Right lobe of liver (tissue), 4 donors: ENCODE data around the gene RGSL1.

Source experiments
- POLR2A ChIP-seq: fragments of 450-650 bp; IDR thresholded peaks from one replicate; pipeline ENCODE4 v1.6.1; 2017; ENCODE audit warnings: antibody characterized with exemption, mild to moderate bottlenecking
- TF ChIP-seq, protein P1 (sequence below), 4 donors: fragments of 200-600 bp in 3 of 4; fragments of 450-650 bp in 1 of 4; IDR thresholded peaks; one replicate each; pipeline versions ENCODE4 v1.5.1 to v1.8.0; 2016 to 2022; ENCODE audit warnings: antibody characterized with exemption in 4 of 4, mild to moderate bottlenecking in 2 of 4
- donor health status: DM: no; HTN: no; CAD: no.
- donor health status: DM: no; HTN: no; CAD: no.
- donor health status: DM: no; HTN: yes; CAD: no.

DNA sequence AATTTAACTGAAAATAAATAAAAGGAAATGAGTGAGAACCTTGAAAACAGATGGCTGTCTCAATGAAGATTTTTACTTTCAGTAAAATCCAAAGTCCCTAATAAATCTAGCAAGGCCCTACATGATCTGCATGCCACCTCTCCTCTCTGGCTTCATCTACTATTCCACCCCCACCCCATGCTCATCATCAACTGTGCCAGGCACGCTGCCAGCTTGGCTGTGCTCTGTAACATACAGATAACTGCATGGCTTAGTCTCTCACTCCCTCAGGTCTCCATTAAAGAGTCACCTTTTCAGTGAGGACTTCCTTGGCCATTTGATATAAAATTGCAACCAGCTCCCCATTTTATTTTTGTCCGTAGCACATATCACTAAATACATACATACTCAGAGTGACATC, 26.7 kb downstream of the RGSL1 start:
- TF ChIP-seq, protein P1, sequence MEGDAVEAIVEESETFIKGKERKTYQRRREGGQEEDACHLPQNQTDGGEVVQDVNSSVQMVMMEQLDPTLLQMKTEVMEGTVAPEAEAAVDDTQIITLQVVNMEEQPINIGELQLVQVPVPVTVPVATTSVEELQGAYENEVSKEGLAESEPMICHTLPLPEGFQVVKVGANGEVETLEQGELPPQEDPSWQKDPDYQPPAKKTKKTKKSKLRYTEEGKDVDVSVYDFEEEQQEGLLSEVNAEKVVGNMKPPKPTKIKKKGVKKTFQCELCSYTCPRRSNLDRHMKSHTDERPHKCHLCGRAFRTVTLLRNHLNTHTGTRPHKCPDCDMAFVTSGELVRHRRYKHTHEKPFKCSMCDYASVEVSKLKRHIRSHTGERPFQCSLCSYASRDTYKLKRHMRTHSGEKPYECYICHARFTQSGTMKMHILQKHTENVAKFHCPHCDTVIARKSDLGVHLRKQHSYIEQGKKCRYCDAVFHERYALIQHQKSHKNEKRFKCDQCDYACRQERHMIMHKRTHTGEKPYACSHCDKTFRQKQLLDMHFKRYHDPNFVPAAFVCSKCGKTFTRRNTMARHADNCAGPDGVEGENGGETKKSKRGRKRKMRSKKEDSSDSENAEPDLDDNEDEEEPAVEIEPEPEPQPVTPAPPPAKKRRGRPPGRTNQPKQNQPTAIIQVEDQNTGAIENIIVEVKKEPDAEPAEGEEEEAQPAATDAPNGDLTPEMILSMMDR (IDR thresholded peaks at IDR 0.05) = no peak
- no peak for TF ChIP-seq POLR2A
